Measurements from ENCODE around the gene PDE1A.

GRCh38 chr2:182318466-182319220 lies 108.2 kb downstream of the PDE1A start:
- TF ChIP-seq POLR2A (IDR thresholded peaks at IDR 0.05) (no peak), CTCF (IDR thresholded peaks at IDR 0.05 in 4 of 5, conservative IDR thresholded peaks at IDR 0.05 in 1 of 5) (no peak)
